Fibroblast of lung (primary cell): ENCODE measurements around the gene RGS7.

Experiments used
- EZH2 ChIP-seq: IDR thresholded peaks from 2 replicates; pipeline ENCODE4 v1.5.1; 2012; ENCODE audit warnings: low read length, control low read depth, mild to moderate bottlenecking; ENCODE audit errors: missing control alignments
- TF ChIP-seq, protein P1 (sequence below), 2 donors: IDR thresholded peaks in 1 of 2; conservative IDR thresholded peaks in 1 of 2; 1 replicate in 1 of 2; 2 replicates in 1 of 2; pipeline ENCODE4 v1.5.1; 2011 to 2012; ENCODE audit warnings: low read length in 2 of 2, control low read depth in 1 of 2, inconsistent platforms in 1 of 2, low read depth in 1 of 2, mild to moderate bottlenecking in 1 of 2

GRCh38 chr1:240993004-240993403 lies 364.0 kb downstream of the RGS7 start:
- TF ChIP-seq, protein P1, sequence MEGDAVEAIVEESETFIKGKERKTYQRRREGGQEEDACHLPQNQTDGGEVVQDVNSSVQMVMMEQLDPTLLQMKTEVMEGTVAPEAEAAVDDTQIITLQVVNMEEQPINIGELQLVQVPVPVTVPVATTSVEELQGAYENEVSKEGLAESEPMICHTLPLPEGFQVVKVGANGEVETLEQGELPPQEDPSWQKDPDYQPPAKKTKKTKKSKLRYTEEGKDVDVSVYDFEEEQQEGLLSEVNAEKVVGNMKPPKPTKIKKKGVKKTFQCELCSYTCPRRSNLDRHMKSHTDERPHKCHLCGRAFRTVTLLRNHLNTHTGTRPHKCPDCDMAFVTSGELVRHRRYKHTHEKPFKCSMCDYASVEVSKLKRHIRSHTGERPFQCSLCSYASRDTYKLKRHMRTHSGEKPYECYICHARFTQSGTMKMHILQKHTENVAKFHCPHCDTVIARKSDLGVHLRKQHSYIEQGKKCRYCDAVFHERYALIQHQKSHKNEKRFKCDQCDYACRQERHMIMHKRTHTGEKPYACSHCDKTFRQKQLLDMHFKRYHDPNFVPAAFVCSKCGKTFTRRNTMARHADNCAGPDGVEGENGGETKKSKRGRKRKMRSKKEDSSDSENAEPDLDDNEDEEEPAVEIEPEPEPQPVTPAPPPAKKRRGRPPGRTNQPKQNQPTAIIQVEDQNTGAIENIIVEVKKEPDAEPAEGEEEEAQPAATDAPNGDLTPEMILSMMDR (conservative IDR thresholded peaks at IDR 0.05 in 1 of 2, IDR thresholded peaks at IDR 0.05 in 1 of 2; ENCODE audit: low read depth in 1 of 2, low read length in 2 of 2): no peak
- no peak for TF ChIP-seq EZH2
